HG02623 (cell line): ENCODE results near the gene ARID1B.

Experiments
- ATAC-seq: cut with Tn5 transposase; IDR thresholded peaks from one replicate; pipeline ENCODE4 v1.9.1; 2021; ENCODE audit warnings: moderate library complexity; ENCODE audit not compliant: unreplicated experiment

ARID1B gene

GRCh38 chr6:156849806-156850205, 72.6 kb downstream of the ARID1B start:
- no peak for ATAC-seq

DNA sequence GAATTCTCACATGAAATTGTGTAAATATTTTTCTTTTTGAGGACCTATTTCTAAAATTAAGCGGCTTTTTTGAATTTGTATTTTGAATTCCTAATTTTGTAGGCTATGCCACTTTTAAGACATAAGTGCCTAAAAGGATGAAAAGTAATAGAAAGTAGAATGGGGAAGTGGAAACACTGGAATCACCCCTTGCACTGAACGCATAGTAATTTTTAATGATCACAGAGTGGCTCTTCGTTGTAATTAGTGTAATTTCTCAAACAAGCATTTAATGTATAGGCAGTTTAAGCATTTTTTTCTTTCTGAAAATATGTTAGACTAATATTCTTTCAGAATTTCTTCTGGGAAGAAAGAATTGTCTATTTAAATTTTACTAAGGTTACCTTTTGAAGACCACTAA, 73.2 kb downstream of the ARID1B start:
- no peak for ATAC-seq

DNA sequence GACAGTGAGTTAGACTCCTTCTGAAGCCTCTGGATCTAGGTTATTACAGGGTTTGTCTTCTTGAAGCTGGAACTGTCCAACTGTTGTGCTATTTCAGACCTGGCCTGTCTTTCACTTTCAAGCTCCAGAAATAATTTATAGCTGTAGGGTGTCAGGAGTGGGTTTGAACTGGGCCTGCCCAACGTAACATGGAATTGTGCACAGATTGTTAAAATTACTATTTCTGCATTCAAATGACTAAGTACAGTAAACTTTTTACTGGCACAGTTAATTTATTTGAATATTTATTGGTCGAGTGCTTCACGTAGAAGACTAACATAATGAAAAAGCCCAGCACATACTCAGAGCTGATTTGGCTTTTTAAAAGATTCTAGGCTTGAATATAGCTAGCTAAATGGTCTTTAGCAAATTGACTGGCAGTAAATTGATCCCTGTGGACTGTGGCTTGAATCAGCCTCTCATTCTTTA, 74.3 kb downstream of the ARID1B start:
- ATAC-seq: no peak

DNA sequence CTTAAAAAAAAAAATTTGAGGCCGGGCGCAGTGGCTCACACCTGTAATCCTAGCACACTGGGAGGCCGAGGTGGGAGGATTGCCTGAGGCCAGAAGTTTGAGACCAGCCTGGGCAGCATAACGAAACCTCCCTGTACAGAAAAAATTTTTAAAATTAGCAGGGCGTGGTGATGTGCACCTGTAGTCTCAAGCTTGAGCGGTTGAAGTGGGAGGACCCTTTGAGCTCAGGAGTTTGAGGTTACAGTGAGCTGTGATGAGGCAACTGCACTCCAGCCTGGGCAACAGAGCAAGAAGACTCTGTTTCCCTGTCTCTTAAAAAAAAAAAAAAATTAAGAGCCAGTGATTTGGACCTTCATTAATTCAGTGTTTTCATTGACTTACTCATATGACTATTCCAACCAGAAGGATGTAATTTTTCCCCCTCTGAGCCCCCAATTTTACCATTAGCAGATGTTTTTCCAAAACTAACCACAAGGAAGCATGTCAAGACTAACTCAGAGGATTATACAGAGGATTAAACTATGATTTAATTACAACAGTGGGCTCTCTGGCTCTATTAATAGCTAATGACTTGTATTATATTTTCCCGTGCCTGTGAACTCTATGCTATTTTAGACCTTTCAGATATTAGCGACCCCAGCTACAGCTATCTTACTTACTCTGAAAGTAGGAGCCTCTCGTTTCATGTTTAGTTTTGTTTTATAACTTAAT, 75.1 kb downstream of the ARID1B start:
- peak; percentile 63 for ATAC-seq

GRCh38 chr6:156852858-156853216, 75.7 kb downstream of the ARID1B start:
- no peak for ATAC-seq

DNA sequence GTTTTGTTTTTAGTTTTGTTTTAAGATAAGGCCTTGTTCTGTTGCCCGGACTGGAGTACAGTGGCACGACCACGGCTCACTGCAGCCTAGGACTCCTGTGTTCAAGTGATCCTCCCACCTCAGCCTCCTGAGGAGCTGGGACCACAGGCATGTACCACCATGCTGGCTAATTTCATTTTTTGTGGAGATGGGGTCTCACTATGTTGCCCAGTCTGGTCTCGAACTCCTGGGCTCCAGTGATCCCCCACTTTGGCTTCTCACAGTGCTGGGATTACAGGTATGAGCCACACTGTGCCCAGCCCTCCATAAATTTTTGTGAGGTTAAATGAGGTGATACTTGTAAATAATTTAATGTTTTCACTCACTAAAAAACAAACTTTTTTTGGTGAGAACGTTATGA, 76.6 kb downstream of the ARID1B start:
- ATAC-seq: no peak

DNA sequence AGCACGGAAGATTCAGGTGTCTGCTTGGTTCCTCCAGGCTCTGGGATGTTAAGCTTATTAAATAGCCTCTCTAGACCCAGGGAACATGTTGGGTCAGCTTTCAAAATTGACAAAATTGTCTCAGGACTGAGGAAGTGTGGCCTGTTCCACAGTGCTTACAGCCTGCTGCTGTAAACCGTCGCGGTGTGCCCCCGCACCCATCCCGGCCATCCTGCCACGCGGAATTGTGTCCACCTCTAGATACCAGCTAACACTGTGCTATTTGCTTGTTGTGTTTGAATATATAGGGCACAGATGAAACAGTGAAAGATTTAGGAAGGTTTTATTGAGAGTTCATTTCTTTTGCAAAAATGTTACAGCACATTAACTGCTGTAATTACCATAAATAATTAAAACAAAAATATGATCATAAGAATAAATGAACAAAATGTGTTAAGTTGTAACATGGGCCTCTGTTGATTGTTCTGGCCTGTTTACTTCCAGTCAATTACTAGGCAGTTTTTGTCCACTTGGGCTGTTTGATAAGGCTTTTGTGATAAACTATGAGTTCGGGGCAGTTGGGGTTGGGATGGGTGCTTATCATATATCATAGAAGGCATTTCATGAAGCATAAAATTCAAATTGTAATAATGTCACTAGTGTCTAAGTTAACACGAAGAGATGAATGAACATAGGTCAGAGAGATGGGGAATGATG, 77.4 kb downstream of the ARID1B start:
- ATAC-seq: no peak

GRCh38 chr6:156857573-156857972, 80.4 kb downstream of the ARID1B start:
- peak; percentile 61 for ATAC-seq

- ATAC-seq: no peak
Measured at GRCh38 chr6:156859686-156860085, 82.5 kb downstream of the ARID1B start.

- no peak for ATAC-seq
Measured at GRCh38 chr6:156862711-156863110, 85.5 kb downstream of the ARID1B start.

DNA sequence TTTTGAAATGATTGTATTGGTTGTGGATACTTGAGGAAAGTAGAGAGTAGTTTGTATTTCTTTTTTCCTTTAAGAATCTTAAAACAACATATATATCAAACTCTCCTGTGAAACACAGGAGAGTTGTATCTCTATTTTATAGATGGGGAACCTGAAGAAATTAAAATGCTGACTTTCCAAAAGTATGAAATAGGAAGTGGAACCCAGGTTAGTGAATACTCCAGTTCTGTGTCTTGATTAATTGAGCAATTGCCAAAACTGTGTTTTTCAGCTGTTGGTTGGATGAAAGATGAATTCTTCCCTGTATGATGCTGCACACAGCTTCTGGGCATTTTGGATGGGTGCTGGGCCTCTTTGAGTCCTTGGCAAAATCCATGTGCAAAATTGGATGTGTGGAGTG, 86.3 kb downstream of the ARID1B start:
- no peak for ATAC-seq

DNA sequence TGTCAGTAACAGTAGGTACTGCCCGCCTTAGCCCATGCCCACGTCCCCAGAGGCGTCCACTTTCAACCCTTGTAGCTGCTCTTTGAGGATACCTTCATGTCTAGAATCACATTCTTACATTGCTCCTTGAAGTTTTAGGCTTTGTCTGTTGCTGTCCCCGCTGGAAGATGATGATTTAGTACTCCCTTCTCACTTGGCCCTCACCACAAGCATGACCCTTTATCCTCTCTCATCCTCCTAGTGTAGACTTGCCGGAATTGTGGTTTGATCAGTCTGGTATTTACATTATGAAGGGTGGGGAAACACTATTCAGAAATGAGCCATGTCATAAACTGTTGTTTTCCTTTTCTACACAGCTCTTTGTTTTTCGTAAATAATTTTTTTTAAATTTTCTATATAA, 87.4 kb downstream of the ARID1B start:
- no peak for ATAC-seq

DNA sequence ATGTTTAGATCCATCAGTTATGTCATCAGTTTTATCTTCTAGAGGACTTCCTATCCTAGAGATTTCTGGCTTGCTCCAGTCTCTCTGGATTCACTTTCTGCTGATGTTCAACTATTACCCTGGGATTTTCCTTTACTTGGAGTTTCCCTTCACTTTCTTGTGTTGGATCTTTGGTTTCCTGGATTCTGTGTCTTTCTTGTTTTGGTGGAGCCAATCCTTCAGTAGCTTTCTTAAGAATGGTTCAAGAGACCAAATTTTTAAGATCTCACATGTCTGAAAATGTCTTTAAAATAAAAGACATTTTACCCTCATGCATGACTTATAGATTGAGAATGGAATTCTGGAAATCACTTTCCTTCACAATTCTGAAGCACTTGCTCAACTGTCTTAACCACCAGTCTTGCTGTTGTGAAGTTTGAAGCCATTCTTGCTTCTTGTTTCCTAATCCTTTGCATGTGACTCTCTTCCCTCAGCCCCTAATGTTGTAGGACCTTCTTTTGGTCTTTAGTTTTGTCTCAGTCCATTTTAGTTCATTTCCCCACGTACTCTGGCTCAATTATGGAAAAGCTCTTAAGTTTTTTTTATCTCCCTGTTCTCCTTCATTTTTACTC, 87.9 kb downstream of the ARID1B start:
- ATAC-seq: no peak

DNA sequence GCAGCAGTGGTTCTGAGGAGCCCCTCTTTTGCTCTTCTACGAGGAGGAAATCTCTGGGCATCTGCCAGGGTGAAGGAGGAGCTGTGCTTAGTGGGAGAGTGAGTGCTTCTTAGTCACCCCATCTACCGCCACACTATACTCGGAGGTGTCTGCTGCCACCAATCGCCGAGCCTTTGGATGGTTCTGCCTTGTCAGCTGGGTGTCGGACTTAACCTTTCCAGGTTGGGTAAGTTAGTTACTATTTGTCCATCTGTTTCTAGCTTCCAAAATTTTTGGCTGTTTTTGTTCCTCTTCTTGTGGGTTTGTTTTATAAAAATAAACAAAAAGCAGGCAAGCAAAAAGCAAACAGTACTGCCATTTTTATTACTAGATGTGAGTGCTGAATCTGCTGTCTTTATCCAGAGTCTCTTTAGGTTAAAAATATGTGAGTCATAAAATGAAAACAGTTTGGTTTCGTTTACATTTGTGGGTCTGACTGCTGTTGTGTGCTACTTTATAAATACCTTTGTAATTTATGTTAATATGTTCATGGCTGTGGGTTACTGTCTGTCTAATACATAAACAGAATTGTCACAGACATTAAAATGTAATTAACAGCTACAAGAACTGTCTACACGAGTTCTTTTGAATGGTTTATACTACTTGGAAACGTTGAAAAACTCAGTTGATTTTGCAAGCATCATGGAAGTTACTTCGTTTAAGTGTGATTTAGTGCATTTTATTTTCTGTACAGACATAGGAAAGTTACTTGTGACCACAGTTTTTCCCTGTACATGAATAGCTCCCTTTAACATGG, 89.2 kb downstream of the ARID1B start:
- ATAC-seq: no peak

DNA sequence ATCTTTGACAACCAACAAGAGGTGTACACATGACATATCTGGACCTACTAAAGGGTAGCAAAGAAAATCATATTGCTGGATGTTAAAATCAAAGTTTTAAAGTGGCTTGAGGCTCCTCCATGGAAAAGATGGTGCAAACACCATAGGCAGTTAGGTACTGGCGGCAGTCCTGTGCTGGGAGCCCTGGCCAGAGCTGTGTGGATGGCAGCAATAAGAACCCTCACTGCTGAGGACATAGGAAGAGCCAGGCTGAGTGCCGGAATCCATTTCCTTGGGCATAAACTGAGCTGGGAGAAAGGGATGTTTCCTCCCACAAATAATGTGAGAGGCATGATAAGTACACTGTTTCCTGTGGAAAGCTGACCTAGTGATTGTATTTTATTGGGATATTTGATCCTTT, 89.9 kb downstream of the ARID1B start:
- no peak for ATAC-seq

- ATAC-seq: no peak
Measured at GRCh38 chr6:156868385-156868784, 91.2 kb downstream of the ARID1B start.

- no peak for ATAC-seq
Measured at GRCh38 chr6:156869980-156870398, 92.8 kb downstream of the ARID1B start.

DNA sequence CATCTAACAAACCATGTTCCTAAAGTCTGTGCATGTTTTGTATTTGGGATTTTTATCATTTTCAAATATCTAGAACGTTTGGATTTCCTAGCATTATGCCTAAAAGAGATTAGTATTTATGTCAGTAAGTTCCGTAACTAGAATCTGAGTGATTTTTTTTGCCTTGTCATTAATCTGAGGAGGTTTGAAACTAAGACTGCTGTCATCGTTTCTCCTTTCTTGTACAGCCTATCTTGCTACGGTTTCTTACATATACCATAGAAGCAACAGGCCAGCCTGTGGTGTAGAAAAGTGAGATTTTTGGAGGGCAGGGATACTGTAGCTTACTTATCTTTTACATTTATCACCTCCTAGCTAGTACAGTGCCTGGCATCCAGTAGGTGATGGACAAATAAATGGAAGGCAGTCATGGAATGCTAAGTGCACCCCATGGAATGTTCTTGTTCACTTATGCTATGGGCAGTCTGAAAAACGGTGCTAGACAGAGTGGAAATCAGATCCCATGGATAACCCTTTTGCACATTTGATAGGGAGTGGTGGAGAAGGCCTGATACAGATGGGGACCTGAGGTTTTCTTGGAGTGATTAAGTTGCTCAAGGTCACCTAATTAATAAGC, 93.9 kb downstream of the ARID1B start:
- no peak for ATAC-seq

DNA sequence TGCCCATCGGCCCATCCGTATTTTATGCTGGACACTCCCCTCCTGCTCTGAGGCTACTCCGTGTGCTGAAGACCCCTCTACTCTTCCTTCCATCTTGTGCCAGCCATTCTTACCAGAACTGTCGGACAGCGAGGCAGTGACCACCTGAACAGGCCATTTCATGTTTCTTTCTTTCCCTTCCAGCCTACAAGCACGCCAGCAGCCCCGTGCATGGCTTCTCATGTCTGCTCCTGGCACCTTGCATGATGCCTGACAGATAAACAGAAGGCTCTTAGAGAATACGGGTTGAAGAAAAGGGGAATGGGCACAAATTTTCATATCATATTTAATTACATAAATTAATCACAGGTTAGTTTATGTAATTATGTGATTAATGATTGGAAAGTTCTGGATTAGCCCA, 95.7 kb downstream of the ARID1B start:
- ATAC-seq: no peak

DNA sequence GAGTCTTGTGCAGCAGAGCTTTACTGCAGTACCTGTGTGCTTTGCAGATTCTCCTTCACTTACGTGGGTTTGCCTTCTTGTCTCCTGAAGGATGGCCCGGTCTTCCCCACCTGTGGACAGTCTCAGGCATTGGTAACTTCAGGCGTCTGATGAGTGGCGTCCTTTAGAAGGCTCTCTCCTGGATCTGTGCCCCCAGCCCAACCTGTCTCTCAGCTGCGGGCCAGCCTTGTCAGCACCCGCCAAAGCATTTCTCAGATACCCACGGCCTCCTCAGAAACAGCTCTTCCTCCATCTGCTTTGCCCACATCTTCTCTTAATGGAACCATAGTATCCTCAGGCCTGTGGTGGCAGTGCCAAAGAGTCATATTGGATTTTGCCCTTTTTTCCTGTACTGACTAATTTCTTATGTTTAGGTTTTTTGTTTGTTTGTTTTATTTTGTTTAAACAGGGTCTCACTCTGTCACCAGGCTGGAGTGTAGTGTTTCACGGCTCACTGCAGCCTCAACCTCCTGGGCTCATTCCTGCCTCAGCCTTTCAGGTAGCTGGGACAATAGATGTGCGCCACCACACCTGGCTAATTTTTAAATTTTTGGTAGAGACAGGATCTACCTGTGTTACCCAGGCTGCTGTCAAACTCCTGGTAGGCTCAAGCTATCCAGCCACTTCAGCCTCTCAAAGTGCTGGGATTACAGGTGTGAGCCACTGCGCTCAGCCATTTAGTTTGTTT, 96.6 kb downstream of the ARID1B start:
- no peak for ATAC-seq
